GM12878 (cell line): ENCODE results near the gene CCDC197. TPM values are rescaled to one million over a fixed set of nuclear protein-coding genes. Genes with fewer than 3 reads are reported as not detected.

Experiments
- BCL11A ChIP-seq: IDR thresholded peaks from 2 replicates; pipeline ENCODE4 v1.6.1; 2011; ENCODE audit warnings: low read depth, low read length
- EED ChIP-seq: sonication (generic); IDR thresholded peaks from 2 replicates; pipeline ENCODE4 v1.6.1; 2016; ENCODE audit warnings: antibody characterized with exemption, low read depth
- HDAC2 ChIP-seq: fragments of 200-600 bp; sonication (generic); IDR thresholded peaks from 2 replicates; pipeline ENCODE4 v1.6.1; 2017
- MXI1 ChIP-seq: fragments of 150-350 bp; IDR thresholded peaks from 2 replicates; pipeline ENCODE4 v1.6.1; 2011; ENCODE audit warnings: low read depth, mild to moderate bottlenecking, inconsistent platforms, low read length, improper control_type of control experiment
- NKRF ChIP-seq: fragments of 450-650 bp; conservative IDR thresholded peaks from 2 replicates; pipeline ENCODE4 v1.6.1; 2017; ENCODE audit warnings: mild to moderate bottlenecking, moderate library complexity
- NR2C1 ChIP-seq: fragments of 450-650 bp; IDR thresholded peaks from 2 replicates; pipeline ENCODE4 v1.6.1; 2017; ENCODE audit warnings: antibody characterized with exemption, mild to moderate bottlenecking, moderate library complexity
- RCOR1 ChIP-seq: conservative IDR thresholded peaks from 2 replicates; pipeline ENCODE4 v1.6.1; 2012; ENCODE audit warnings: low read depth, low read length, improper control_type of control experiment
- RELA ChIP-seq: fragments of 450-650 bp; IDR thresholded peaks from 2 replicates; pipeline ENCODE4 v1.8.0; 2014; ENCODE audit warnings: borderline replicate concordance; ENCODE audit not compliant: partially characterized antibody
- RELB ChIP-seq: fragments of 450-650 bp; IDR thresholded peaks from 2 replicates; pipeline ENCODE4 v1.6.1; 2017; ENCODE audit warnings: low read depth, mild to moderate bottlenecking, moderate library complexity
- REST ChIP-seq: IDR thresholded peaks from 2 replicates; pipeline ENCODE4 v1.6.1; 2012; ENCODE audit warnings: mild to moderate bottlenecking, low read depth, low read length
- SIN3A ChIP-seq: IDR thresholded peaks from 2 replicates; pipeline ENCODE4 v1.6.1; 2012; ENCODE audit warnings: low read depth, low read length, improper control_type of control experiment
- SIX5 ChIP-seq: IDR thresholded peaks from 2 replicates; pipeline ENCODE4 v1.6.1; 2011; ENCODE audit warnings: mild to moderate bottlenecking, low read depth, low read length, moderate library complexity; ENCODE audit not compliant: severe bottlenecking
- SMC3 ChIP-seq: IDR thresholded peaks from 2 replicates; pipeline ENCODE4 v1.6.1; 2011; ENCODE audit warnings: low read length, improper control_type of control experiment, borderline replicate concordance
- SPI1 ChIP-seq: IDR thresholded peaks from 2 replicates; pipeline ENCODE4 v1.6.1; 2011; ENCODE audit warnings: low read depth, mild to moderate bottlenecking, low read length, moderate library complexity, borderline replicate concordance; ENCODE audit not compliant: insufficient read depth
- SREBF2 ChIP-seq: IDR thresholded peaks from 2 replicates; pipeline ENCODE4 v1.6.1; 2012; ENCODE audit warnings: mild to moderate bottlenecking, low read length
- TBL1XR1 ChIP-seq: IDR thresholded peaks from 2 replicates; pipeline ENCODE4 v1.6.1; 2012; ENCODE audit warnings: low read depth, low read length, improper control_type of control experiment
- ZNF384 ChIP-seq: IDR thresholded peaks from 2 replicates; pipeline ENCODE4 v1.6.1; 2012; ENCODE audit warnings: low read depth, mild to moderate bottlenecking, low read length, improper control_type of control experiment, borderline replicate concordance
- ZNF592 ChIP-seq: fragments of 450-650 bp; IDR thresholded peaks from 2 replicates; pipeline ENCODE4 v1.6.1; 2017; ENCODE audit warnings: mild to moderate bottlenecking, moderate library complexity
- polyA plus RNA-seq, 11 experiments: library from polyadenylated mRNA; depleted of rRNA in 4 of 11; unstranded in 6 of 11; stranded (reverse) in 5 of 11; fragments of >200 nt; fragmentation: Nextera tagmentation in 4 of 11; fragmentation: Illumina TruSeq in 1 of 11; extraction: Ambion mirVana in 4 of 11; extraction: Trizol in 1 of 11; gene quantifications; 1 replicate in 1 of 11; 2 replicates in 10 of 11; pipeline versions ENCODE4 v1.2.1 to v1.2.3, GENCODE V29; 2011 to 2016; ENCODE audit warnings: inconsistent platforms in 2 of 11, missing spikeins in 2 of 11, low read depth in 1 of 11
- total RNA-seq, 4 experiments: library from RNA; depleted of rRNA in 3 of 4; stranded (reverse); fragments of >200 nt in 3 of 4; fragmentation: Illumina TruSeq in 1 of 4; extraction: Trizol in 1 of 4; gene quantifications; 2 replicates each; pipeline versions ENCODE4 v1.2.1 to v1.2.3, GENCODE V29; 2013 to 2021

Gene CCDC197
- total and polyA plus RNA-seq, 10 of the 15 experiments (the other 5 are each of a cell fraction or from before 2014, with no cell fraction given), result 0.12 TPM; not detected in 9

GRCh38 chr14:93977790-93978581, 19.1 kb upstream of the CCDC197 start (continued):
- TF ChIP-seq ZNF592 (no peak), SREBF2 (no peak), TBL1XR1 (peak; percentile 79; the same call in 1 of the 2 replicates), HDAC2 (no peak), SIX5 (no peak), ZNF384 (peak; percentile 47; the same call in 1 of the 2 replicates), BCL11A (peak; percentile 97), NR2C1 (peak; percentile 58; the same call in 1 of the 2 replicates), RELA (peak; percentile 77), REST (0 out of 2 replicates have a peak, but pooled peaks have one; percentile 27), SPI1 (0 out of 2 replicates have a peak, but pooled peaks have one; percentile 49), SIN3A (no peak), SMC3 (no peak), NKRF (0 out of 2 replicates have a peak, but pooled peaks have one; percentile 20), RCOR1 (no peak; the same call in 1 of the 2 replicates), MXI1 (no peak), EED (peak; percentile 82), RELB (peak; percentile 79)
